HG03095 (cell line): Measurements from ENCODE around the gene PRSS35.
A peak's percentile ranks its signal among the peaks of the same experiment; 100 is the strongest.
"Not testable (repeated sequence)": the region's sequence is repeated elsewhere in the genome, so short reads cannot be mapped to it uniquely, and the experiment has no call there.

Experiments
- ATAC-seq: cut with Tn5 transposase; IDR thresholded peaks from one replicate; pipeline ENCODE4 v1.9.1; 2021; ENCODE audit warnings: moderate library complexity; ENCODE audit not compliant: unreplicated experiment

PRSS35 gene, protein sequence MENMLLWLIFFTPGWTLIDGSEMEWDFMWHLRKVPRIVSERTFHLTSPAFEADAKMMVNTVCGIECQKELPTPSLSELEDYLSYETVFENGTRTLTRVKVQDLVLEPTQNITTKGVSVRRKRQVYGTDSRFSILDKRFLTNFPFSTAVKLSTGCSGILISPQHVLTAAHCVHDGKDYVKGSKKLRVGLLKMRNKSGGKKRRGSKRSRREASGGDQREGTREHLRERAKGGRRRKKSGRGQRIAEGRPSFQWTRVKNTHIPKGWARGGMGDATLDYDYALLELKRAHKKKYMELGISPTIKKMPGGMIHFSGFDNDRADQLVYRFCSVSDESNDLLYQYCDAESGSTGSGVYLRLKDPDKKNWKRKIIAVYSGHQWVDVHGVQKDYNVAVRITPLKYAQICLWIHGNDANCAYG

DNA sequence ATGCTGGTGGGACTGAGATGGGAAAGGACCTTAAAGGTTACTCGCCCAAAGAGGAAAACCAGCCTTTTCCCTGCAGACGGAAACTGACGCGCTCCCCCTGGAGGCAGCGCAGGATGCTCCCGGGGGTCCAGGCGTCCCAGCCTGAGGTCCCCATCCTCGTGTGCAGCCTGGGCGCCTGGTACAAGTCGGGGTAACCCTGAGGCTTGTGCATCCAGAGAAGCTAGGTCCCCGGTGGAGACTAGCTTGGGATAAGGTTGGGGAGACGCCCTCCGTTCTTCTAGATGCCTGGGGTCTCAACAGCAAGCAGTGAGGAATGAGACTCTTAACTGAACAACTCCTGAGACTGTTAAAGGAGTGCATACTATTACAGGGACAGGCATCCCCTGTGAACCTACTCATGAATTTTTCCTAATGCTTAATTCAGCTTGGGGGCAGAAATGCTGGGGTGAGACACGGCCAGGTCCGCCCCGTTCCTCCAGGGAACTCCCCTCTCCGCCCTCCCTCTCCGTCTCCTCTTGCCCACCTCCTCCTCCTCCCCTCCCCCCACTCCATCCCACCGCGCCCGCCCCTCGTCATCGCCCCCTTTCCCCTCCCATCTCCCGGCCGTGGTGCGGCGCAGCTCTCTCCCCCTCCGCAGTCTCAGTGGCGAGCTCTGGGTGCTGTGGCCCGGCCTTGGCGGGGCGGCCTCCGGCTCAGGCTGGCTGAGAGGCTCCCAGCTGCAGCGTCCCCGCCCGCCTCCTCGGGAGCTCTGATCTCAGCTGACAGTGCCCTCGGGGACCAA lies at the start of gene PRSS35:
TSS of gene PRSS35 (plus strand) at position 634 of the 781 bp plus-strand sequence. CDS start 10,908 bp downstream, outside the sequence.
- peak; percentile 56 for ATAC-seq

DNA sequence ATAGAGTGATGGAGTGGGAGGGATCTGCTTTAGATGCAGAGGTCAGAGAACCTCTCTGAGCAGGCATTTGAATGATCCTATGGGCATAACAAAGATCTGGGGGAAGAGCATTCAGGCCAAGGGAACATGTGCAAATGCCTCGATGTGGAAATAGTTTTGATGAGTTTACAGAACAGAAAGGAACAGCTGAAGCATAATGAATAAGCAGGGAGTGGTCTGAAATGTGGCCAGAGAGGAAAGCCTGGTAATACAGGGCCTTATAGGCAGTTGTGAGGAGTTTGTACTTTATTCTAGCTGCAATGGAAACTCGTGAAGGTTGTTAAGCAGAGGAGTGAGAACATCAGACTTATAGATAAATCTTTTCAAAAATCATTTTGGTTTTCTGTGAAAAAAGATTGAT lies 48.4 kb upstream of the PRSS35 start:
- no peak for ATAC-seq

DNA sequence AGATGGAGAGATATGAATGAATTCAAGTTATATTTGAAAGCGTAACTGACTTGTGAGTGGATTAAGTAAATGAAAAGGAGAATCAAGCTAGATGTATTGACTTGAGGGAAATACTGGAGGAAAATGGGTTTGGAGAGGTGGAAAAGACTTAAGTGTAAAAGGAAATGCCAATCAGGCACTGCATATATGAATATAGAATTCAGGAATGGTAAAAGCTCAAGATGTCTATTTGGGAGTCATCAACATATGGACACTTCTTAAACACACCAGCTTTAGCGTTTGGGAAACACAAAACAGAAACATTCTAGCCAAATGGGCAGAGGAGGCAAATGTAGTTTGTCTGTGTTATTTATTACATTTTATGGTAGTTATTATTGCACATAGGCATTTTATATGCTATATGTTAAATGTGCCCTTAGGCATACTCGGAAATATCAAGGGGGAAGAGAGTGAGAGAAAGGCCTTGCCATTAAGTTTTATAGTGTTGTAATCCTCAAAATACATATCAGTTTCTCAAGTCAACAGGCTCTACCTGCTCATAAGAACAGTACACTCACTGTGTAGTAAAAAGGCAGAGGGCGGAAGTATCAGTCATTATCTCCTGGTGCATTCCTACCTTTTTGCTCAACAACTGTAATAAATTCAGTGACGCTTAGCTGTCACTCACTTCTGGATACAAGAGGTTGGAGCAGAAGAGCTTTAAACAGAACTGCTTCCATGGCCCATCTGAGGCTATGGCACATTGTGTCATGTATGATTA lies 47.8 kb upstream of the PRSS35 start:
- ATAC-seq = no peak

DNA sequence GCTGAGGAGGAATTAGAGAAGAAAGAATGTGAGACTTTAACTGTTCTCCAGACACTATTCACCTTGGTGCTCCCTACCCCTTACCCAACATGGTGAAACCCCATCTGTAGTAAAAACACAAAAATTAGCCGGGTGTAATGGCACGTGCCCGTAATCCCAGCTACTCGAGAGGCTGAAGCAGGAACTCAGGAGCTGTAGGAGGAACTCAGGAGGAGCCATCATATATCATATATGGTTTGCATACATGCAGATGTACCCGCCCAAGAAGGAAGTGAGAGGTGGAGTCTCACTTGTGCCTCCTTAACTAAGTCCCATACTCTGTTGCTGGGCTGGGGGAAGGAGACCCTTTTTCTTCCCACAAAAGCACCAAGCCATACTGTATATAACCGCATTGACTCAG lies 46.0 kb upstream of the PRSS35 start:
- ATAC-seq = no peak

DNA sequence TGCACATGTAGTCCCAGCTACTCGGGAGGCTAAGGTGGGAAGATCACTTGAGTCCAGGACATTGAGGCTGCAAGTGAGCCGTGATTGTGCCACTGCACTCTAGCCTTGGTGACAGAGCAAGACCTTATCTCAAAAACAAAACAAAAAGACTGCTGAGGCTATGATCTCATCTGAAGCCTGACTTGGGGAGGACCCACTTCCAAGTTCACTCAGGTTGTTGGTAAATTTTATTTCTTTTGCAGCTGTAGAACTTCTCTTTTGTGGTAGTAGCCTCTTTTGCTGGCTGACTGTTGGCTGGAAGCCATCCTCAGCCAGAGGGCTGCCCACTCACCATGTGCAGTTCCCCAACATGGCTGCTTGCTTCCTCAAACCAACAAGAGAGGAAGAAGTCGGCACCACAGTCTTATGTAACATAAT lies 44.7 kb upstream of the PRSS35 start:
- ATAC-seq = no peak

DNA sequence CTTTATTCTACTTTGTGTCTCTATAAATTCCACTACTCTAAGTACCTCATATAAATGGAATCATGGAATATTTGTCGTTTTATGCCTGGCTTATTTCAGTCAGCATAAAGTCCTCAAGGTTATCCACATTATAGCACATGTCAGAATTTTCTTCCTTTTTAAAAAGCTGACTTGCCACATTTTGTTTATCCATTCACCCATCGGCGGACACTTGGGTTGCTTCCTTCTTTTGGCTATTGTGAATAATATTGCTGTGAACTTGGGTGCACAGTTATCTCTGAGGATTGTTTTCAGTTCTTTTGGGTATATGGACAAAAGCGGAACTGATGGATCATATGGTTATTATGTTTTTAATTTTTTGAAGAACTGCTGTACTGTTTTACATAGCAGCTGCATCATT lies 42.3 kb upstream of the PRSS35 start:
- no peak for ATAC-seq

DNA sequence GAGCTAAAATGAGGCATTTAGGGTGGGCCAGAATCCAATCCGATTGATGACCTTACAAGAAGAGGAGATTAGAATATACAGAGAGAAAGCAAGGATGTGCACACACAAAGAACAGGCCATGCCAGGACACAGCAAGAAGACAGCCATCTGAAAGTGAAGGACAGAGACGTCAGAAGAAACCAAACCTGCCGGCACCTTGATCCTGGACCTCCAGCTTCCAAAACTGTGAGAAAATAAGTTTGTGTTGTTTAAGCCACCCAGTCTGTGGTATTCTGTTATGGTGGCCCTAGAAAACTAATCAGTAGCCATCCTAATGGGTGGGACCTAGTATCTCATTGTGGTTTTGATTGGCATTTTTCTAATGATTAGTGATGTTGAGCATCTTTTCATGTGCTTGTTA lies 41.7 kb upstream of the PRSS35 start:
- ATAC-seq = no peak

DNA sequence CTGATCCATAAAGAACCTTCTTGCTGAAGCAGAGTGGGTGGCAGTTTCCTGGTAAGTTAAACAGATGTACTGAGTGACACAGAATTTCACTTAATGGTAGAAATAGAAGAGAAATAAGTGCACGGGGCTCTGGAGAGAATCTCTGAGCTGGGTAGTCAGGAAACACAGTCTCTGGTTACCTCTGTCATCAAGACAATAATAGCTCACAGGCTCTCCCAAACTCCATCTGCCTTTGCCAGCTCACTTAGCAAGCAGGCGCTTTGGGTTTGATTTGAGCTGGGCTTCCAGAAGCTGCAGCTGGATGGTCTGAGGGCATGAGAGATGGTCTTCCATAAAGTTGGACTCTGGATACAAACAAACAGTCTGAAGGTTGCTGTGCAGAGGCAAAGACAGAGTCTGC lies 39.6 kb upstream of the PRSS35 start:
- ATAC-seq = no peak

DNA sequence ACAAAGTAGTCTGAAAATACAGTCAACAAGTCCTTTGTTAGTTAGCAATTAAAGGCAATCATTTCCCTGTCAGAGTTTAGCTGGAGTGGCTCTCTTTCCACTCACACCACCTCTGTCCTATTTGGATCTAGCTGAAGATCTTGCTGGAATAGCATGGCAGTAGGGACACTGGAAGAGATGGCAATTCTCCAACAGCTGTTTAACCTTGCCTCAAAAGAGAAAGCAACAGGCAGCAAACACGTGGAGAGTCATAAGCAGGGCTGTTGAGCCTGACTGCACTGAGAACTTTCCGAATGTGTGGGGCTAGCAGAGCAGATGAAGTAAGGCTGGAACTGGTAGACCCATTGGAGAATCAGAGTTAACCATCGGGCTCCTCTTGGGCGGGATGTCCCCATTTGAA lies 38.0 kb upstream of the PRSS35 start:
- ATAC-seq = no peak

DNA sequence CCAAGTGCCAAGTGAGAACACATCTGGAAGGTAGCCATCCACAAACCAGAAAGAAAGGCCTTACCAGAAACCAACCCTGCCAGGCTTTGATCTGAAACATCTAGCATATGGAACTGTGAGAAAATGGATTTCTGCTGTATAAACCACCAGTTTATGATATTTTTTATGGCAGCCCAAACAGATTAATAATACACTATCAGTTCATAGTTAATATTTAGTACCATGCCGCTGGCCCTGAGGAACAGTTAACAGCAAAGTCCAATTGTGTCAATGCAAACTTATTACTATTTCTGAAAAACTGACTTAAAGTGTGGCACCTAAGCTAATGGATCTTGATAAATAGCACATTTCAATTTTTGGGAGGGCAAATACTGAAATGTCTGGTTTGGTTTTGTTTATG lies 35.4 kb upstream of the PRSS35 start:
- no peak for ATAC-seq

DNA sequence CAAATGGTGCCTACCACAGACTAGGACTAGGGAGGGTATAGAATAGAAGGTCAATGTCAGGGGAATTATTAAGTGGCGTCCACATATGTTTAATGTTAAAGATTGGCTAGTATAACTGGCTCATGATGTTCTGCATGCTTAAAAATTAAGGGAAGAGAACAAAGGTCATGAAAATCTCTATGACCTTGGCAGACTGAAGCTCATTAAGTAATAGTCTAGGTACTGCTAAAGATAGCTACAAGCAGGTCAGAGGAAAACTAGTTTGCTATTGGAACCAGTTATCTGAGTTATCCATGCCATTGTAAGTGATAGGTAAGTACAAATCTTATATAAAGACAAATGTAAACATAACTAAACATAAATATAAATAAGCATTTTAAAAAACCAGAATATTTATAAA lies 32.9 kb upstream of the PRSS35 start:
- no peak for ATAC-seq

DNA sequence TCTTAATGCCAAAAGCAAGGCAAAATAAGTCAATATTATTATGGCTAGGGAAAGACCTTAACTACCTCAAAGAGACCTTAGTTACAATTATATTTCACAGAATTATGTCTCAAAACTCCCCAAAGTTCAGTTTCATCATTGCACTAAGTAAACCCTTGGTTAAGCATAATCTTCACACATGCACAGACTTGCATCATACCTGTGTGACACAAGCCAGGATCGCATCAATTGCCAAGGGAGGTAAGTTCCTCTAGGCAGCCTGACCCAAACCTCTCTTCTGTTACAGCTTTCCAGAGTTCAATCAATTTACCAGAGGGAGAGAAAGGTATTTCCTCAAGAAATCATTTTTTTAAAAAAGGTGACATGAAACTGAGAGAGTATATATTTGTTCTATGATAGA lies 31.9 kb upstream of the PRSS35 start:
- no peak for ATAC-seq

DNA sequence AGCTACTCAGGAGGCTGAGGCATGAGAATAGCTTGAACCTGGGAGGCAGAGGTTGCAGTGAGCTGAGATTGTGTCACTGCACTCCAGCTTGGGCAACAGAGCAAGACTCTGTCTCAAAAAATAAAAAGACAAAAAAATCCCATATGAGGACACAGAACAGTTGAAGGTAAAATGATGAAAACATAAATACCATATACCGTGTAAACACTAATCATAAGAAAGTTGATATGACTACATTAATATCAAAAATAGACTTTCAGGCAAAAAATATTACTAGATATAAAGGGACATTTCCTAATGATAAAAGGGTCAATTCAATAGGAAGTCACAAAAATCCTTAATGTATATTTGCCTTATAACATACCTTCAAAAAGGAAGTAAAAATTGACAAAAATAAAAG lies 30.4 kb upstream of the PRSS35 start:
- not testable (repeated sequence) for ATAC-seq

DNA sequence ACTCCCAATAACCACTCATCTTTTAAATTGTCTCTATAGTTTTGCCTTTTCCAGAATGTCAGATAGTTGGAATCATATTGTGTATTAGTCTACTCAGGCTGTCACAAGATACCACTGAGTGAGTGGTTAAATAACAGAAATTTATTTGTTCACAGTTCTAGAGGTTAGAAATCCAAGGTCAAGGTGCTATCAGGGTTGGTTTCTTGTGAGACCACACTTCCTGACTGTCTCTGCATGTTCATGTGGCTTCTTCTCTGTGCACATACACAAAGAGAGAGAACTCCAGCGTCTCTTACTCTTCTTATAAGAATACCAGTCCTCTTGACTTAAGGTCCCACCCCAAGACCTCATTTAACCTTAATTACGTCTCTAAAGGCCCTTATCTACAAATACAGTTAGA lies 23.9 kb upstream of the PRSS35 start:
- ATAC-seq = no peak

DNA sequence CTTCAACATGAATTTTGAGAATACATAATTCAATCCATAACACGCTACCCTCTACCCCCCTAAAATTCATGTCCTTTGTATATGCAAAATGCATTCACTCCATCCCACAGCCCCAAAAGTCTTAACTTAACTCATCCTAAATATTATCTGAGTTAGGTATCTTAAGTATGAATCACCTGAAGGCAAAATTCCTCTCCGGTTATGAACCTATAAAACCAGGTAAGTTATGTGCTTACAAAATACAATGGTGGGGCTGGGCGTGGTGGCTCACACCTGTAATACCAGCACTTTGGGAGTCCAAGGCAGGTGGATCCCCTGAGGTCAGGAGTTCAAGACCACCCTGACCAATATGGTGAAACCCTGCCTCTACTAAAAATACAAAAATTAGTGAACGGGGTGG lies 23.5 kb upstream of the PRSS35 start:
- no peak for ATAC-seq

DNA sequence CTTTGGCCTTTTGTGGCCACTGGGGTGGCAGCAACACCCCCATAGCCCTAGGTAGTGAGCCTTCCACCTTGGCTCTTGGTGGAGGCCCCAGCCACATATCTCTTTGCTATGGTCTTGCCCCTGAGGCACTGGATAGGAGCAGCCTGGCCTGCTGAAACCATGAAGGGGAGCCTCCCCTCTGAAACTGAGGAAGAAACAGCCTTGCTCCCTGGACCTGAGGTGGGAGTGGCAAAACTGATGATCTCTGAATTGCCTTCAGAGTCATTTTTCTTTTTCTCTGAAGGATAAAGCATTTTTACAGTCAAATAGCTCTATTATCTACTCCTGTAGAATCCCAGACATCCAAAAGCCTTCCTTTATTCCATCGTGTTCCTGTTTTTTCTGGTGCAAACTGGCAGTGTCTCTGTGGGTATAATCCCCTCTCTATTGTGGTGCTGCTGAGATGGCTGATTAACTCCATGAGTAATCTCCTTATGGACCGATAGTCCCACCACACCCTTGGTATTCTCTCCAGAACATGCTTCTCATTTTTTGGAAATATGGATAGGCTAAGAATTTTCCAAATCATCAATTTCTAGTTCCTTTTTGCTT lies 22.0 kb upstream of the PRSS35 start:
- ATAC-seq = no peak

DNA sequence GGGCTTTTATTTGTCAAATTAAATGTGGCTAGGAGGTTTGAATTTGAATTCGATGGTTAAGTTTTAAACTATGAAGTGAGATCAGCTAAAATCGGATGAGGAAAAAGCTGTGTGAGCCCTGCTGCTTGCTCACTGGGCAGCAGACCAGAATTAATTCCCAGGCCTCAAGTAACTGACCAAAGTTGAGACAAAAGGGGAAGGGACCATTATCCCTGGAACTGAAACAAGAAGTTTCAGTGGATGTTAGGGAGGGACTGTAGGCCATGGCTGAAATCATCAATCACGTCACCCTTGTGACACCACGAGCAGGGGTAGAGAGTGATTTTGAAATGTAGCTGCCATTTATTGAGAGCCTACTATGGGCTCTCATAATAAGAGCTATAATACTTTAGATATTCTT lies 7.0 kb upstream of the PRSS35 start:
- no peak for ATAC-seq

DNA sequence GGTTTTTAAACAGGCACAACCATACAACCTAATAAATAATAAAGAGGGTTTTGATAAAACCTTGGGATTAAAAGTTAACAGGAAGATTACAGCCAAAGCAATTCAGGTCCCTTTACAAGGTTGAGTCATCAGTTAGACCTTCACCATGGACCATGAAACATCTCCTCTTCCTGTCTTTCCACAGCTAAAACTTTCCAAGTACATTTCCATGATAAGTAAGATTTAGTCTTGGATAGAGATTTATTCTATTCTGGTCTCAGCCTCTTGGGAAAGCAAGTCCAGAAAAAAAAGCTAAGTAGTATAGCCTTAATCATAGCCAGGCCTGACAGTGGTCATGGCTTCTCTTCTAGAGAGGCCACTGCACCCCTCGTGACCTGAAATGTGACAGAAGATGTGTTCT lies 2.9 kb upstream of the PRSS35 start:
- ATAC-seq = no peak

DNA sequence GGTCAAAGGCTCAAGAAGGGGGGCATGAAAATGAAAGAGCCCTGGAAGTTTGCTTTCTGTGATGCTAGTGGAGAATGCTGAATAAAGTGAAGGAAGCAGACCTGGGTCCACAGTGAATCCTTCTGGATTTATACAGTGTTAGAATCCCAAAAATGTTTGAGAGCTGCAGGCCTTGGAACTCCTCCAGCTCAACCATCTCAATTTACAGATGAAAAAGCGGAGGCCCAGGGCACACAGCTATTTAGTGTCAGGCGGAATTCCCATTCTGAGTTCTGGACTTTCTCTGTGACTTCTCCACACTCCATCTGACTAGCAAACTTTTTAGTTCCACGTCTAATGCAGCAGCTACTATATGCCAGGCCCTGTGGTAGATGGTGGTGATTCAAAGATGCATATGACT lies 1.5 kb upstream of the PRSS35 start:
- ATAC-seq = no peak

DNA sequence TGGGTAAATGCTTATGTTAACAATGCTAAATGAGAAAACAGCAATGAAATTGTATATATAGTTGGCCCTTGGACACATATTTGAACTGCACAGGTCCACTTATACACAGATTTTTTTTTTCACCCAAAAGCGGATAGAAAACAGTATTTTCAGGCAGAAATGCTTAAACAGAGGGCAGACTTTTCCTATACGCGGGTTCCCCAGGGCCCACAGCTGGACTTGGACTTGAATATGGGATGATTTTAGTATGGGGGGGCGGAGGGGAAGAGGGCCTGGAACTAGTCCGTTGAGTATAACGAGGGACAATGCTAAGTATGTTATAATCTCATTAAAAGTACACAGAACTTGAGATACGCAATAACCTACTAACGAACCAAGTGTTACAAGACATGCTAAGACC lies 1.1 kb upstream of the PRSS35 start:
- ATAC-seq = no peak

DNA sequence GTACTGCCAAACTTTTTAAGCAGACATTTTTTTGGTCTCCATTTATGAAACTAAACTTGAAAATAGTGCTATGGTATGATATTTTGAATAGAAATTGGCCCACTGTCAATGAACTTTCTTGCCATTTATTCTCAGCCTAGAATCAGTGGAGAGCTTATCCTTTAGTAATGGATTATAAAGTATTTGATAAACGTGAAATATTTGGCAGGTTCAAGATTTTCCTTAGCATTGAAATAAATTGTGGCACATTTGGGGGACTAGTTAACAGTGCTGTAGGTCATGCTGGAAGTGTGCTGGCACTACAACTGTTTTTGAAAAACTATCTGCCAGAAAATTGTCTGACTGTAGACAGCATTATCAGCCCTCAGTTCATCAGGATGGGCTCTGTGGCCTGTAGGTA lies 2.1 kb downstream of the PRSS35 start:
- ATAC-seq = no peak
